Dedifferentiated amniotic fluid mesenchymal stem cell (primary cell): ENCODE data around the gene SPRYD3.
A peak's percentile ranks its signal among the peaks of the same experiment; 100 is the strongest.
"Not testable (repeated sequence)": the region's sequence is repeated elsewhere in the genome, so short reads cannot be mapped to it uniquely, and the experiment has no call there.

Experiments used
- DNase-seq: peaks from one replicate; pipeline ENCODE4 v3.0.0-alpha.2; 2016; ENCODE audit errors: extremely low spot score

SPRYD3 gene

DNA sequence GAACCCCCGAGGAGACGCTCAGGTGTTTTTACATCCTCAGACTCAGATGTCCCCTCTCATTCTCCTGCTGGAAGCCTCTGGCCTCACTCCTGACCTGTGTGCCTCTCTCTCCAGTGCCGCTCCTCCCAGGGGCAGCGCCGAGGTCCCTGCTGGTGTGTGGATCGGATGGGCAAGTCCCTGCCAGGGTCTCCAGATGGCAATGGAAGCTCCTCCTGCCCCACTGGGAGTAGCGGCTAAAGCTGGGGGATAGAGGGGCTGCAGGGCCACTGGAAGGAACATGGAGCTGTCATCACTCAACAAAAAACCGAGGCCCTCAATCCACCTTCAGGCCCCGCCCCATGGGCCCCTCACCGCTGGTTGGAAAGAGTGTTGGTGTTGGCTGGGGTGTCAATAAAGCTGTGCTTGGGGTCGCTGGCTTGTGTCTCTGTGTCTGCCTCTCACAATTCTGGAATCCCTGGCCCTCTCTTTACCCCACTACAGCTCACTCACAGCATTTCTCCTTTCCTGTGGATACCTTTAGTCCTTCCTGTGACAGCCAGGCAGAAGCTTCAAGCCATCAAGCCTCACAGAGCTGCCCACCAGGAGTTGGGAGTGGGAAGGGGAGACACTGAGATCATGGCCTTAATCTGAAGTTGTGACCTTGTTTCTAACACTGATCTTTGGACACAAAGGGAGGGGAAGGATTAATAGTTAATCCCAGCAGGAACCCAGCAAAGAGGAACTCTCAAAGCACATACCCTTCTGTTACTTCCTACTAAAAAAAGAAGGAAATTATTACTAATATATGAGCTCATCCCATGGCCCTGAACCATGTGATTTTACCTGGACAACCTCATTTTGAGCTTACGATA is 23.0 kb upstream of the SPRYD3 start:
- DNase-seq: no peak

DNA sequence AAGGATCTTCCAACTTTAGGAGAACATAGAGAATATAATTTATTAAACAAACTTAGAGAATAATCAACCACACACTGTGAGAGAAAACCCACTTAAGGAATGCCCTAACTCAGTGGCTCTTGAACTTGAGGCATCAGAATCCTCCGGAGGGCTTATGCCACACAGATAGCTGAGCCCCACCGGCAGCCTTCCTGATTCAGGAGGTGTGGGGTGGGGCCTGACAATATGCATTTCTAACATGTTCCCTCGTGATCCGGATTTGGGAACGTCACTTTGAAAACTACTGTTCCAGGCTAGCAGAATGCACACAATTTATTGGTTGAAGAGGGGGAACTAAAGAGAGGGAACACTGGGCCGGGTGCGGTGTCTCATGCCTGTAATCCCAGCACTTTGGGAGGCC is 22.1 kb upstream of the SPRYD3 start:
- no peak for DNase-seq

DNA sequence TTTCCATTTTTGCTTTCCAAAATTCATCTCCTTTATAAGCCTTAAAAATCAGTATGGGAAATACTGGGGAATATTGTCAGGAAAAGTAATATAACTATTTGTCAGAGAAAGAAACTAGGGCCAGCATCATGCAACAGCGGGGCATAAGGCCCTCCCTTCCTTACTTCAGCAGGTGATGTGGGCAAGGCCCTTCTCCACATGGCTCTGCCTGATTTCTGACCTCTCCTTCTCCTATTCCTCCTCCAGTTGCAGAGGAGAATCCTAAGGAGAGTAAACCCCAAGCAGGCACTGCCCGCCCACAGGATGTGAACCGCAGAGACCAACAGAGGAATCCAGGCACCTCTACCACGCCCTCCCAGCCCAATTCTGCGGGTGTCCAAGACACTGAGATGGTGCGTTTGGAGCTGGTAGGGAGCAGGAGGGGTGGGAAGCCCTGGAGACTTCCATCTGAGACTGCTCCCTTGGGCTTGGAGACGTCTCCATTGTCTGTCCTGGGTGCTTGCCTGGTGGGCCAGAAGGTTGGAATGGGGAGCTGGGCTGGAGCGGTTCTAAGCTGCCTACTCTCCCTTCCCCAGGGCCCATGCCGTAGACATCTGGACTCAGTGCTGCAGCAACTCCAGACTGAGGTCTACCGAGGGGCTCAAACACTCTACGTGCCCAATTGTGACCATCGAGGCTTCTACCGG is 21.4 kb upstream of the SPRYD3 start:
- no peak for DNase-seq

DNA sequence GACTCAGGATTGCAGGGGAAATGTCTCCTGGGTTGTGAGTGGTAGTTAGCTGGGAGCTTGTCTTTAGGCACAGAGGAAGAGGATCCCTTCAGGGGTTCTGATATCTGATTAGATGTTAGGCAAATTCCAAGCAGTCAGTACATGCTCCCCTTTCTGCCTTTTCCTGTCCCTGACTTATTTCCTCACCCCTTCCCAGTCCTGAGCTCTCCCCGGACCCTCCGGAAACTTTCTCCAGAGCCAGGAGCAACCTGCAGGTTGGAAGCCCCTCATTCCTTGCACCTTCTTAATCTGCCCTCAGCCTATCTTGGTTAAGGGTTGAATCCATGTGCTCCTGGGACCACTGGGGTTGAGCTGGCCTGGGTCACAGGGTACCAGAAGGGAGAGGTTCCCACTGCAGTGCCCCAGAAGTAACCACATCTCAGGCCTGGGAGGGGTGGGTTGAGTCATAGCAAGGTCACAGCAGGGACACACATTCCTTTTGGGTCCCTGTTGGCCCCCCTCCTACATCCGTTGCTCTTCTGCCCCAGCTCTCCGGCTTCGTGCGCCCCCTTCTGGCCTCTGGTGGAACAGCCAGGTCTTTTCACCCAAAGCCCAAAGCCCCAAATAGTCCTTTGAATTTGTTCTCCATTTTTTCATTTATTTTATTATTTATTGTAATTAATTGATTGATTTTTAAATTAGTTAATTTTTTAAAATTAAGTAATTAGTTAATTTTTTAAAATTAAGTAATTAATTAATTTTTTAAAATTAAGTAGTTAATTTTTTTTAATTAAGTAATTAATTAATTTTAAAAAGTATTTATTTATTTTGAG is 20.1 kb upstream of the SPRYD3 start:
- DNase-seq: peak; percentile 94

DNA sequence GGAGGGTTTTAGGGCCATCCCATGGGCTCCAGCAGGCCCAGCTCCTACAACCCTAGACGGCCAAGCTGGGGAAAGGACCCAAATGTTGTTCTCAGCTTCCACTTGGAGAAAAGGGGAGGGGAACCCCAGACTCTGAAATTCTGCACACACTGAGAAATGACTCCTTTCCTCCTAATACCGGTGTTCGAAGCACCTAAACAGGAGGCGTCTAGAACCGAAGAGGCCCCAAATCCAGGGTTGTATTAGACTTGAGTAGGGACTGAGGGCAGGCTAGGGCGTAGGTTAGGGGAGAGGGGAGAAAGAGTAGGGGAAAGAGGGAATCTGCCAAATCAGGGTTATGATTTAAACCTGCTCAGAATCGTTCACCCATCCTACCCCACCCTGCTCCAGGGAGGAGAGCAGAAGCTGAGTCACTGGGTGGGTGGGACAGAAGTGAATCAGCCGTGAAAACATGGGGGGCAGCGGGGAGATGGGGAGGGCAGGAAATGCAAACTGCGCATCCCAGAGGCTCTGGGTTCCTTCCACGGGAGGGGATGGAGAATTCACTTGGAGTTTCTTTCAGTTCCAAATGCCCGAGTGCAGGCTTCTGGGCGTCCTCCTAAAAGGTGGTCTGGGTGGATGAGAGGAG is 19.3 kb upstream of the SPRYD3 start:
- DNase-seq: peak; percentile 40

DNA sequence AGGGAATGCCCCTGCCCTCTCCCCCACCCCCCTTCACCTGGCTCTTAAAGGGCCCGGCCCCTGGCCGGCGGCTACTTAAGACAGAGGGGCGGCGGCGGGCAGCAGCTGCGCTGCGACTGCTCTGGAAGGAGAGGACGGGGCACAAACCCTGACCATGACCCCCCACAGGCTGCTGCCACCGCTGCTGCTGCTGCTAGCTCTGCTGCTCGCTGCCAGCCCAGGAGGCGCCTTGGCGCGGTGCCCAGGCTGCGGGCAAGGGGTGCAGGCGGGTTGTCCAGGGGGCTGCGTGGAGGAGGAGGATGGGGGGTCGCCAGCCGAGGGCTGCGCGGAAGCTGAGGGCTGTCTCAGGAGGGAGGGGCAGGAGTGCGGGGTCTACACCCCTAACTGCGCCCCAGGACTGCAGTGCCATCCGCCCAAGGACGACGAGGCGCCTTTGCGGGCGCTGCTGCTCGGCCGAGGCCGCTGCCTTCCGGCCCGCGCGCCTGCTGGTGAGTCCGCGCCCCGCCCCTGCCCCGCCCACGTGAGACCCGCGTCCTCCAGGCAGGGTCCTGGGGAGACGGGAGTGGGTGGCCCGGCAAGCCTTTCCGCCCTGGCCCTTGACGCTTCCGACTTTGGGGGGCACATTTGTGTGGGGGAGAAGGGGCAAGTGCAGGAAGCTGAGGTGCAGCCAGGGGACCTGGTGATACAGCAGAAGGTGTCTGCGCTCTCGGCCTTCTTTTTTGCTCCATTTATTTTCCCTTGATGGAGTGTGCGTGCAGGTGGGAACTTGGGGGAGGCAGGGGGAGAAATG is 18.6 kb upstream of the SPRYD3 start, which contains the start of gene IGFBP6:
Gene IGFBP6, plus strand, starts transcription at position 104 of the 790 bp plus-strand sequence. Its CDS starts 51 bp downstream, at position 155.
- DNase-seq: peak; percentile 24

DNA sequence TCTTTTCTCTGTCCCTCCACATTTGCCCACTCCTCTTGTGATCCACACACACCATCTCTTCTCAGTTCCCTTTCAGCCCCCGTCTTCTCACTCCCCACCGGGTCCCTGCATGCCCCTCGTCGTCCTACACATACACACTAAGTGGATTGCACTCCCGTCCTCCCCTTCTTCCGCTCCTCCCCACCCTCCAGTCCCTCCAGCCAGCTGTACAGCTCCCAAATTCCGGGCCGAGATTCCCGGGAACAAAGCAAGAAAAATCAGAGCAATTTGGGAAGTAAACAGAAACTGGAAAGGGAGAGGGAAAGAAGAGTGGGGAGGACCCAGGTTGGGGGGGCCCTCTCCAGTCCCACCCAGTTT is 18.0 kb upstream of the SPRYD3 start:
- no peak for DNase-seq

DNA sequence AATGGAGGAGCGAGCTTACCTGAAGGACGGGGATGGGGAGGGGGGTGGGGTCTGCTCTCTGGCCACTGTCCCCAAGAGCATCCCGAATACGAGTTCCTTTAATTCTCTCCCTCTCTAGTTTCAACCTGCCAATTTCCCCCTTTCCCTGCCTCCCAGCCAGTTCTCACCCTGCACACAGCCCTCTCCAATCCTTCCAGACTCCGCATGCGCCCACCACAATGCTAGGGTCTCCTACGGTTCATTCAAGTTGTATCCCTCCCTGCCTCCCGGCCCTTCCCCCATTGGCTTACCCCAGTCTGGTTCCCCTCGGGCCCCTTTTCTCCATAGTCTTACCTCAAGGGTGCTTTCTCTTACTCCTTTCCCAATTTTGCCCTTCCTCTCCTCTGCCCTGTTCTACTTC is 17.6 kb upstream of the SPRYD3 start:
- DNase-seq: no peak

DNA sequence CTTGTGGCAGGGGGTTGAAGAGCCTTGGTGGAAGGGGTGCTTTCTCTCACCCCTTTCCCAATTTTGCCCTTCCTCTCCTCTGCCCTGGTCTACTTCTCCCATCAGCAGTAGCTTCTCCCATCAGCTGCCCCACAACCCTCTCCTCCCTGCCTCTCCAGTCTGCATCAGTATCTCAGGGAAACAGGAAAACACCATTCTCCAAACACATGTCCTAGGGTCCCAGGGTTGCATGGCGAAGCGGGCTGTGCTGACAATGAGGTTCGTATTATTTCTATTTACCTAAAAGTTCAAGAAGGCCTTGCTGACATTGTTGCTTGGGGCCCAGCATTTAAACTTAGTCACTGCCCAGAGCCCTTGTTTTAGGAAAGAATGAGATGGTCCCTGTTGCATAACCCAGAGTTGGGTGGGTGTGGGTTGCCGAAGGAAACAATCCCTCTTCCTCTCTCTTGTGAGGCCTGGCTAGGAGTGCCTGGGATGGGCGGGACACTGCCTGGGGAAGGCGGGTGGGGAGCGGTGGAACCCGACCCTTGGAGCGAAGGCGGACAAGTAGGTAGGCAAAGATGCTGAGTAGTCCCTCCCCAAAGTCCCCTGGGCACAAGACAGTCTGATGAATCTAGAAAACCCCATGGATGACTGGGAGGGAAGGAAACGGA is 17.0 kb upstream of the SPRYD3 start:
- peak; percentile 86 for DNase-seq

DNA sequence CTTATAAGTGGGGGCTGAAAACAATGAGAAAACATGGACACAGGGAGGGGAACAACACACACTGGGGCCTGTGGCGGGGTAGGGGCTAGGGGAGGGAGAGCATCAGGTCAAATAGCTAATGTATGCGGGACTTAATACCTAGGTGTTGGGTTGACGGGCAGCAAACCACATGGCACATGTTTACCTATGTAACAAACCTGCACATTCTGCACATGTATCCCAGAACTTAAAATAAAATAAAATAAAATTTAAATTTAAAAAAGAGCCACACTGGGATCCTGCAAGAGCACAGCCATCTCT is 16.4 kb upstream of the SPRYD3 start:
- not testable (repeated sequence) for DNase-seq

DNA sequence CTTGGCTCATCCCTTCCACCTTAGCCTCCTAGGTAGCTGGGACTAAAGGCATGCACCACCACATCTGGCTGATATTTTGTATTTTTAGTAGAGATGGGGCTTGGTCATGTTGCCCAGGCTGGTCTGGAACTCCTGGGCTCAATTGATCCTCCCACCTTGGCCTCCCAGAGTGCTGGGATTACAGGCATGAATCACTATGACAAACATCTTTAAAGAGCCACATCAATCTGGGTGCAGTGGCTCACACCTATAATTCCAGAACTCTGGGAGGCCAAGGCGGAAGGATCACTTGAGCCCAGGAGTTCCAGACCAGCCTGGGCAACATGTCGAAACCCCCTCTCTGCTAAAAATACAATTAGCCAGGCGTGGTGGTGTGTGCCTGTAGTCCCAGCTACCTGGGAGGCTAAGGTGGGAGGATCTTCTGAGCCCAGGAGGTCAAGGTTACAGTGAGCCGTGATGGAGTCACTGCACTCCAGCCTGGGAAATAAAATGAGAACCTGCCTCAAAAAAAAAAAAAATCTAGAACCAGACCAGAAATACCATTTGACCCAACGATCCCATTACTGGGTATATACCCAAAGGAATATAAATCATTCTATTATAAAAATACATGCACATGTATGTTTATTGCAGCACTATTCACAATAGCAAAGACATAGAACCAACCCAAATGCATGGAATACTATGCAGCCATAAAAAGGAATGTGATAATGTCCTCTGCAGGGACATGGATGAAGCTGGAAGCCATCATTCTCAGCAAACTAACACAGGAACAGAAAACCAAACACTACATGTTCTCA is 15.8 kb upstream of the SPRYD3 start:
- not testable (repeated sequence) for DNase-seq

DNA sequence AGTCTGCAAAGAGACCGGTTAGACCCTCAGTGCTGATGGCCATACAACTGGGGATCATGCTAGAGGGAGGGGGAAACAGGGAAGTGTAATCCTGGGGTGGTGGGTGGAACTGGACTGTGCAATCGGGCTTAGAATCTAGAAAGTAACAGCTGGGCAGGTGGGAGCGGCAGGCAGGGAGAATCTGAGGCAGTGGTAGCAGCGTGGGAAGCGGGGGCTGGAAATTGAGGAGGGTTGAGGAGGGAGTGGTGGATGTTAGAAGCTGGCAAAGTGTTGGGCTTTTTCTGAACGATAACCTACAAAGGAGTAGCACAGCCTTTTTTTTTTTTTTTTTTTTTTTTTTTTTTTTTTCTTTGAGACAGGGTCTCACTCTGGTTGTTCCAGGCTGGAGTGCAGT is 15.2 kb upstream of the SPRYD3 start:
- DNase-seq: no peak

DNA sequence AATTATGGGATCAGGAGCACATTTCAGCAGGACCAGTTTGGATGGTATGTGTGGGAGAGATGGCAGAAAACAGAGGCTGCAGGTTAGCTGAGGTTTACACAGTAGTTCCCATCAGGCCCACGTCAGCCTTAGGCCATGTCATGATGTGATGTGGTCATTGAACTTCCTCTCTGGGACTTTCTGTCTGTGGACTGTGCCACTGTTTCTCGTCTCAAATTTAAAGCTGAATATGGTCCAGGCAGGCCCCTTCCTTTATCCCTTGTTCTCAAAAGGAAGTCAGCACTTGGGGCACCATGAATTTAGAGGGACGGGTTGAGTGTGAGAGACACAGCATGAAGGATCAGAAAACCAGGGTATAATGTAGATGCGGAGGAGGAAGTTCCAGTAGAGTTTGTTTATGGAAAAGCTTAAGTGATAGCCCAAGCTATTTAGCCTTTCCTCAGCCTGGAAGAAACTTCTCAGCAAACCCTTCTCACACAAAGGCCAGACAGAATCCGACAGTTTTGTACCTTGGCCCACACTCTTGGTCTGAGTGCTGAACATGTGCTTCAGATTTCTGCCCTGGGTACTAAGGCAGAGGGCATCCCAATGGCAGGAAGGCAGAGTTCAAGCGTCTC is 14.7 kb upstream of the SPRYD3 start:
- no peak for DNase-seq

DNA sequence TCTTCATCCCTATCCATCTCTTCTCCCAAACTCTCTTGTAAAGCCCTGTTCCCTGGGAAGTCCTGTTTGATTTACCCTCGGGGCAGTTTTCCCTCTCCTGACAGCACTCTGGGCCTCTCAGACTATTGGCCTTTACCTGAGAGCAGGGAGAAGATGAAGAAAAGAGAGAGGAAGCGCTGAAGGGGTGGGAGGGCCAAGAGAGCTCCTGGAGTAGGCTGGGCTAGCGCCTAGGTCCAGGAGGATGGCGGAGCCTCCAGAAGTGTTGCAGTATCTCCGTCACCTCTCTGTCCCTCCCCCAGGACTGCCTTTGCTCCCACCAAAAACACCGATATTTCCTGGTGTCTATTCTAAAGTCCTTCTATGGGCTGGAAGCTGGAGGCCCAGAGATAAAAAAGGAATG is 12.6 kb upstream of the SPRYD3 start:
- DNase-seq: no peak

DNA sequence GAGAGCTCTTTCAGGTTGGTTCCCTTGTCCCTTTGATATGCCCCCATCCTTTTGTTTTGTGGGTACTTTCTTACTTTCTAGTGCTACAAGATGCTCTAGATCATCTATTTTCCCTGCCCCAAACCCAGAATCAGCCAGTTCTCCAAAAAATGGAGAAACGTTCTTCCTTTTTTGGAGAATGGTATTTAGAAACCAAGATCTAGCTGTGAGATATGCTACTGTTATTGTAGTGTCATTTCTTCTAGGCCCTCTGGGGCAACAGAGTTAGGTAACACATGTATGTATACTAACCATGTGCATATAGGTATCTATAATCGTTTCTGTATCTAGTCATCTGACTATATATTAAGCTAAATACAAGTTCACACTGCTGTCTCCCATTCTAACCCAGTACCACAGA is 11.4 kb upstream of the SPRYD3 start:
- DNase-seq: no peak

DNA sequence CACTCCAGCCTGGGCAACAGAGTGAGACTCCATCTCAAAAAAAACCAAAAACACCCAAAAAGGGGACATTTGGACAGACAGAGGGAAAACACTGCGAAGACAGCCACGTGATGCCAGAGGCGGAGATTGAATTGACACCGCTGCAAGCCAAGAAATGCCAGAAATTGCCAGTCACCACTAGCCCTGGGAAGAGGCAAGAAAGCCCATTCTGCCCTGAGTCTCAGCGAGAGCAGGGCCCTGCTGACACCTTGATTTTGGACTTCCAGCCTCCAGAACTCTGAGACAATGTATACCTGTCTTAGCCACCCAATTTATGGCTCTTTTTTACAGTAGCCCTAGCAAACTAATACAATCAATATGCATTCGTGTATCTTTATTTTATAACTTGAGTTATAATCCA is 10.9 kb upstream of the SPRYD3 start:
- no peak for DNase-seq

DNA sequence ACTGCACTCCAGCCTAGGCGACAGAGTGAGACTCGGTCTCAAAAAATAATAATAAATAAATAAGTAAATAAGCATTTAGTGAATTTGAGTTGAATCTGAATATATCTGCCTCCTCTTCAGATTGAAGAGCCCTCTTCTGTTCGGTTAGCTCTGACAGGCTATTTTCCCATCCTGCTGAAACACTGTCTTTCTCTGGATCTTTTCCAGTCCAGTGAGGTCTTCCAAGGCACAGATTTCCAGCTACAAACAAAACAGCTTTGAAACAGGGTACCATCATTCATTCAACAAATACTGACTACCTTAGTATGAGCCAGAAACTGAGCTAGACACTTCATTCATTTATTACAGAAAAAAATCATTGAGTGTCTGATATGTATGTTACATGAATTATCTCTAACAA is 7.2 kb upstream of the SPRYD3 start:
- no peak for DNase-seq

DNA sequence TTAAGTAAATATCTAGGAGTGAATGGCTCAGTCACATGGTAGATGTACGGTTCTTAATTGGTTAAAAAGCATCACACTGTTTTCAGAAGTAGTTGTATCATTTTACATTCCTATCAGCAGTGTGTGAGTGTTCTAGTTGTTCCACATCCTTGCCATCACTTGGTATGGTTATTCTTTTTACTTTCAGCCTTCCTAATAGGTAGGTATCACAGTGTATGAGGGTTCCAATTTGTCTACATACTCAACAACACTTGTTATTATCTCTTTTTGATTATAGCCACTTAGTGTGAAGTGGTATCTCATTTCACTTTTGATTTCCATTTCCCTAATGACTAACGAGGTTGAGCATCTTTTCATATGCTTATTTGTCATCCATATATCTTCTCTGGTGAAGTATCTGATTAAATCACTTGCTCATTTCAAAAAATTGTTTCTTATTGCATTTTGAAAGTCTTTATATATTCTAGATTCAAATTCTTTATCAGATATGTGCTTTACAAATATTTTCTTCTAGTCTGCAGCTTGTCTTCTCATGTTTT is 3.5 kb upstream of the SPRYD3 start:
- no peak for DNase-seq
